Loucy (cell line): ENCODE results near the gene TIPRL.

ENCODE experiments used
- H2AFZ ChIP-seq: fragments of 200-600 bp; sonication (generic); 2 replicates; pipeline ENCODE4 v1.6.0; 2016; ENCODE audit warnings: antibody characterized with exemption, mild to moderate bottlenecking, low read length, moderate library complexity
- H3F3A ChIP-seq: fragments of 200-600 bp; 2 replicates; pipeline ENCODE4 v1.6.0; 2016; ENCODE audit warnings: antibody characterized with exemption, low read depth, mild to moderate bottlenecking
- H3K27me3 ChIP-seq: fragments of 200-600 bp; sonication (generic); 2 replicates; pipeline ENCODE4 v1.6.1; 2014; ENCODE audit warnings: low read length, mild to moderate bottlenecking; ENCODE audit not compliant: insufficient read depth, poor library complexity, severe bottlenecking
- H3K36me3 ChIP-seq: fragments of 200-600 bp; sonication (generic); 2 replicates; pipeline ENCODE4 v1.6.1; 2016; ENCODE audit warnings: low read length; ENCODE audit not compliant: insufficient read depth
- H3K4me1 ChIP-seq: fragments of 200-600 bp; sonication (generic); 2 replicates; pipeline ENCODE4 v1.5.1; 2014; ENCODE audit warnings: low read length, mild to moderate bottlenecking; ENCODE audit not compliant: insufficient read depth, poor library complexity, severe bottlenecking
- H3K4me2 ChIP-seq: fragments of 200-600 bp; sonication (generic); 2 replicates; pipeline ENCODE4 v1.6.0; 2014; ENCODE audit warnings: antibody characterized with exemption, low read length, low read depth, mild to moderate bottlenecking; ENCODE audit not compliant: poor library complexity, severe bottlenecking
- H3K4me3 ChIP-seq: fragments of 200-600 bp; sonication (generic); 2 replicates; pipeline ENCODE4 v1.5.1; 2014; ENCODE audit warnings: low read length, mild to moderate bottlenecking, mixed read lengths; ENCODE audit not compliant: poor library complexity, severe bottlenecking
- H3K79me2 ChIP-seq: fragments of 200-600 bp; sonication (generic); 2 replicates; pipeline ENCODE4 v1.6.1; 2014; ENCODE audit warnings: low read length; ENCODE audit not compliant: insufficient read depth
- H3K9ac ChIP-seq: fragments of 200-600 bp; sonication (generic); 2 replicates; pipeline ENCODE4 v1.6.0; 2014; ENCODE audit warnings: mild to moderate bottlenecking, low read depth, low read length, moderate library complexity; ENCODE audit not compliant: poor library complexity, severe bottlenecking
- H3K9me2 ChIP-seq: fragments of 200-600 bp; sonication (generic); replicated peaks from 2 replicates; pipeline ENCODE4 v1.6.1; 2016; ENCODE audit warnings: low read depth, low read length, mixed read lengths
- H3K9me3 ChIP-seq: fragments of 200-600 bp; sonication (generic); 2 replicates; pipeline ENCODE4 v1.6.1; 2014; ENCODE audit warnings: mild to moderate bottlenecking, antibody characterized with exemption, low read length, low read depth; ENCODE audit not compliant: insufficient read depth
- H4K20me1 ChIP-seq: fragments of 200-600 bp; sonication (generic); 2 replicates; pipeline ENCODE4 v1.6.0; 2014; ENCODE audit warnings: antibody characterized with exemption, low read length, mild to moderate bottlenecking; ENCODE audit not compliant: insufficient read depth, poor library complexity, severe bottlenecking
- EZH2phosphoT487 ChIP-seq: fragments of 200-600 bp; IDR thresholded peaks from 2 replicates; pipeline ENCODE4 v1.6.1; 2018; ENCODE audit warnings: antibody characterized with exemption, mild to moderate bottlenecking, moderate library complexity, borderline replicate concordance
- TF ChIP-seq, protein P1 (sequence below): fragments of 200-600 bp; sonication (generic); conservative IDR thresholded peaks from 2 replicates; pipeline ENCODE4 v1.5.1; 2014; ENCODE audit warnings: mild to moderate bottlenecking, antibody characterized with exemption, low read length

The TIPRL gene

GRCh38 chr1:168221275-168221674 is 42.5 kb downstream of the TIPRL start:
- H3K27me3 ChIP-seq: no peaks in the 10 kb centered on the region
- no peak overlapping the region for H3K4me2 ChIP-seq
- no peaks in the 10 kb centered on the region for H3K36me3 ChIP-seq
- H3K9ac ChIP-seq: no peak overlapping the region
- H3K4me3 ChIP-seq: no peak overlapping the region
- no peaks in the 10 kb centered on the region for H3K9me2 ChIP-seq
- TF ChIP-seq EZH2phosphoT487: no peak
- no peaks in the 10 kb centered on the region for H3K9me3 ChIP-seq
- peaks cover 17% of the 10 kb centered on the region for H3K79me2 ChIP-seq
- no peaks in the 10 kb centered on the region for H4K20me1 ChIP-seq
- no peak overlapping the region for H2AFZ ChIP-seq
- peaks cover 15% of the 10 kb centered on the region for H3K4me1 ChIP-seq
- no peaks in the 10 kb centered on the region for H3F3A ChIP-seq

- H3K27me3 ChIP-seq: no peaks in the 10 kb centered on the region
- no peak overlapping the region for H3K4me2 ChIP-seq
- no peak overlapping the region for H3K9ac ChIP-seq
- H3K36me3 ChIP-seq: no peaks in the 10 kb centered on the region
- H3K9me2 ChIP-seq: no peaks in the 10 kb centered on the region
- H4K20me1 ChIP-seq: peaks cover 15% of the 10 kb centered on the region
- no peaks in the 10 kb centered on the region for H3K9me3 ChIP-seq
- H2AFZ ChIP-seq: no peak overlapping the region
- no peaks in the 10 kb centered on the region for H3F3A ChIP-seq
- no peak overlapping the region for H3K4me3 ChIP-seq
- peaks cover 28% of the 10 kb centered on the region for H3K4me1 ChIP-seq
- peaks cover 37% of the 10 kb centered on the region for H3K79me2 ChIP-seq
- TF ChIP-seq, protein P1, sequence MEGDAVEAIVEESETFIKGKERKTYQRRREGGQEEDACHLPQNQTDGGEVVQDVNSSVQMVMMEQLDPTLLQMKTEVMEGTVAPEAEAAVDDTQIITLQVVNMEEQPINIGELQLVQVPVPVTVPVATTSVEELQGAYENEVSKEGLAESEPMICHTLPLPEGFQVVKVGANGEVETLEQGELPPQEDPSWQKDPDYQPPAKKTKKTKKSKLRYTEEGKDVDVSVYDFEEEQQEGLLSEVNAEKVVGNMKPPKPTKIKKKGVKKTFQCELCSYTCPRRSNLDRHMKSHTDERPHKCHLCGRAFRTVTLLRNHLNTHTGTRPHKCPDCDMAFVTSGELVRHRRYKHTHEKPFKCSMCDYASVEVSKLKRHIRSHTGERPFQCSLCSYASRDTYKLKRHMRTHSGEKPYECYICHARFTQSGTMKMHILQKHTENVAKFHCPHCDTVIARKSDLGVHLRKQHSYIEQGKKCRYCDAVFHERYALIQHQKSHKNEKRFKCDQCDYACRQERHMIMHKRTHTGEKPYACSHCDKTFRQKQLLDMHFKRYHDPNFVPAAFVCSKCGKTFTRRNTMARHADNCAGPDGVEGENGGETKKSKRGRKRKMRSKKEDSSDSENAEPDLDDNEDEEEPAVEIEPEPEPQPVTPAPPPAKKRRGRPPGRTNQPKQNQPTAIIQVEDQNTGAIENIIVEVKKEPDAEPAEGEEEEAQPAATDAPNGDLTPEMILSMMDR: no peak
- TF ChIP-seq EZH2phosphoT487: no peak
Measured at GRCh38 chr1:168223261-168223660, 44.5 kb downstream of the TIPRL start.

DNA sequence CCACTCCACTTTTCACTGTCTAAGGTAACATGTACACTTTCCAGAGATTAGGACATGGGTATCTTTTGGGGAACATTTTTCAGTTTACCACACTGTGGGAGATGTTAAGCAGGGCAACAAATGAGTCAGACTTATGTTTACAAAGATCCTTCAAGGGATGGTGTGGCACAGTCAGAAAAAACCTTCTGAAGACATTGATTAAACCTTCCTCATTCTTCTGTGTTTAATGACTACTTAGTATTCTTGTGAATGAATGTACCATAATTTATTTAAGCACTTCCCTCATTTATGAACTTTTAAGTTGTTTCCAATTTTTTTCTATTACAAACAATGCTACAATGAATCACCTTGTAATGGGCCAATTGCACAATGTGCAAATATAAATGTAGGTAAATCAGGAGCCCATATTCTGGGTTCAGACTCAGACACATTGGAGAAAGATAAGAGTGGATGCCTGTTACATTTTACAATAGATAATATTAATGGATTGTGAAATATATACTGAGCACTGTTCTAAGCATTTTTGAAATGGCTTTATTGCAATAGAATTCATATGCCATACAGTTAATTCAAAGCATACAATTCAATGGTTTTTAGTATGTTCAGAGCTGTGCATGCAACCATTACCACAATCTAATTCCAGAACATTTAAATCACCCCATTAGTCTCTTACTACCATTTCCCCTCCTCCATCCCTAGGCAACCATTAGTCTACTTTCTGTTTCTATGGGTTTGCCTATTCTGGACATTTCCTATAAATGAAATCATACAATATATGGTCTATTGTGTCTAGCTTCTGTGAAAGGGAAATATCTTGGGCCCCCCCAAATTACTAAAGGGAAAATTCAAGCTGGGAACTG is 45.1 kb downstream of the TIPRL start:
- Histone ChIP-seq H3F3A (no peaks in the 10 kb centered on the region), H3K9me2 (no peaks in the 10 kb centered on the region), H4K20me1 (peaks cover 21% of the 10 kb centered on the region), H3K9ac (no peak overlapping the region), H2AFZ (no peak overlapping the region), H3K4me1 (peaks cover 35% of the 10 kb centered on the region), H3K9me3 (no peaks in the 10 kb centered on the region), H3K27me3 (no peaks in the 10 kb centered on the region), H3K36me3 (no peaks in the 10 kb centered on the region), H3K4me2 (peak overlapping the region; percentile 93), H3K4me3 (peak overlapping the region; percentile 78), H3K79me2 (peaks cover 43% of the 10 kb centered on the region)
- TF ChIP-seq, protein P1: no peak
- TF ChIP-seq EZH2phosphoT487: no peak
